Right lobe of liver (tissue), 6 donors: ENCODE measurements around the gene ZNF827. TPM values are rescaled to one million over a fixed set of nuclear protein-coding genes. Genes with fewer than 3 reads are reported as not detected.
A peak's percentile ranks its signal among the peaks of the same experiment; 100 is the strongest.

Source experiments
- ATAC-seq, 4 donors: fragments of 200-7000 bp; cut with Tn5 transposase; one replicate each; pipeline ENCODE4 v1.9.1; 2020; ENCODE audit warnings: mild to moderate bottlenecking in 4 of 4, moderate library complexity in 4 of 4
- DNase-seq, 3 donors: peaks; one replicate each; pipeline ENCODE4 v3.0.0-alpha.2; 2020
- H3K27ac ChIP-seq, 3 donors: fragments of 200-600 bp; one replicate each; pipeline ENCODE4 v1.8.0; 2022
- H3K27me3 ChIP-seq, 2 donors: fragments of 200-600 bp; one replicate each; pipeline ENCODE4 v1.8.0; 2022
- H3K36me3 ChIP-seq, 4 donors: fragments of 200-600 bp; sonication (generic) in 1 of 4; one replicate each; pipeline versions ENCODE4 v1.5.1 to v1.8.0; 2017 to 2022; ENCODE audit warnings: control low read depth in 1 of 4
- H3K4me1 ChIP-seq, 4 donors: fragments of 200-600 bp; sonication (generic) in 1 of 4; one replicate each; pipeline versions ENCODE4 v1.5.1 to v1.8.0; 2017 to 2022; ENCODE audit warnings: control low read depth in 1 of 4
- H3K4me3 ChIP-seq, 3 donors: fragments of 200-600 bp; one replicate each; pipeline ENCODE4 v1.8.0; 2022
- H3K9me3 ChIP-seq, 4 donors: fragments of 200-600 bp; sonication (generic) in 1 of 4; one replicate each; pipeline versions ENCODE4 v1.5.1 to v1.8.0; 2017 to 2022; ENCODE audit warnings: control low read depth in 1 of 4
- CTCF ChIP-seq, 4 donors: fragments of 200-600 bp in 3 of 4; fragments of 450-650 bp in 1 of 4; IDR thresholded peaks; one replicate each; pipeline versions ENCODE4 v1.5.1 to v1.8.0; 2016 to 2022; ENCODE audit warnings: antibody characterized with exemption in 4 of 4, mild to moderate bottlenecking in 2 of 4
- POLR2A ChIP-seq: fragments of 450-650 bp; IDR thresholded peaks from one replicate; pipeline ENCODE4 v1.6.1; 2017; ENCODE audit warnings: antibody characterized with exemption, mild to moderate bottlenecking
- WGBS: methylation state at CpG from one replicate; pipeline ENCODE4 v1.1.6; 2018; ENCODE audit warnings: low coverage, low lambda C conversion rate; ENCODE audit not compliant: insufficient coverage; ENCODE audit errors: missing lambda C conversion rate; 5-methylcytosine and 5-hydroxymethylcytosine counted together
- intact Hi-C, 2 donors: fragments of 100-400 bp; cut with DNase I; formaldehyde crosslinking; loops; one replicate each; pipeline versions ENCODE4 v1.11.2 to v1.14.1; 2022
- total RNA-seq, 6 experiments: library from RNA; depleted of rRNA in 2 of 6; stranded (reverse); fragments of >200 nt in 2 of 6; fragmentation: NEBNext Ultra II Directional in 3 of 6; extraction: Animal tissue kit (Norgen Biotek cat#: 25700) in 3 of 6; gene quantifications; one replicate each; pipeline versions ENCODE4 v1.1.0 to v1.2.4, GENCODE V29; 2016 to 2023
- donor health status: DM: no; HTN: yes; CAD: no.
- donor health status: DM: no; HTN: no; CAD: no.
- donor health status: DM: no; HTN: no; CAD: no.
- donor health status: DM: no; HTN: yes; CAD: no.
- donor health status: DM: no; HTN: yes; CAD: no.

Gene ZNF827
- total RNA-seq, 6 experiments from 2014 or later: 0.28 to 1.6 (median 0.68) TPM

GRCh38 chr4:145976680-145977079 lies 38.1 kb upstream of the ZNF827 start:
- no peak overlapping the region for H3K27ac ChIP-seq
- intact Hi-C loops: no loop called here
- H3K9me3 ChIP-seq: no peaks in the 10 kb centered on the region
- peaks cover 0 to 3% of the 10 kb centered on the region in 2 donors for H3K27me3 ChIP-seq
- WGBS: 55% methylated on average over 4 of the region's 4 CpGs
- no peaks in the 10 kb centered on the region for H3K36me3 ChIP-seq
- no peaks in the 10 kb centered on the region for H3K4me1 ChIP-seq
- H3K4me3 ChIP-seq: no peak overlapping the region
- ATAC-seq (no peak), DNase-seq (no peak)
- TF ChIP-seq POLR2A (no peak), CTCF (IDR thresholded peaks at IDR 0.05) (no peak)

- Histone ChIP-seq H3K36me3 (no peaks in the 10 kb centered on the region), H3K4me3 (no peak overlapping the region), H3K27ac (no peak overlapping the region), H3K27me3 (no peaks in the 10 kb centered on the region), H3K9me3 (no peaks in the 10 kb centered on the region), H3K4me1 (no peaks in the 10 kb centered on the region)
- WGBS: 43% methylated on average over 2 of the region's 2 CpGs
- no peak for ATAC-seq
- DNase-seq: no peak
- intact Hi-C loops: no loop called here
- TF ChIP-seq CTCF (IDR thresholded peaks at IDR 0.05) (no peak), POLR2A (no peak)
Observed at GRCh38 chr4:145960012-145960411, 21.4 kb upstream of the ZNF827 start.

GRCh38 chr4:145957302-145957701 lies 18.7 kb upstream of the ZNF827 start:
- Histone ChIP-seq H3K36me3 (no peaks in the 10 kb centered on the region), H3K9me3 (no peaks in the 10 kb centered on the region), H3K4me1 (no peaks in the 10 kb centered on the region), H3K4me3 (no peak overlapping the region), H3K27ac (no peak overlapping the region), H3K27me3 (no peaks in the 10 kb centered on the region)
- intact Hi-C loops: no loop called here
- WGBS: 89% methylated on average over 1 of the region's 1 CpG
- no peak for TF ChIP-seq POLR2A
- ATAC-seq (no peak), DNase-seq (no peak)

- TF ChIP-seq CTCF (IDR thresholded peaks at IDR 0.05): peak; percentile 49 to 74 (median 70)
- TF ChIP-seq POLR2A: no peak
- DNase-seq (no peak), ATAC-seq (peak; percentile 46 to 70 (median 55))
- H3K36me3 ChIP-seq: no peaks in the 10 kb centered on the region
- intact Hi-C loops: no loop called here
- H3K4me1 ChIP-seq: no peaks in the 10 kb centered on the region
- no peak overlapping the region for H3K27ac ChIP-seq
- no peaks in the 10 kb centered on the region for H3K9me3 ChIP-seq
- H3K27me3 ChIP-seq: no peaks in the 10 kb centered on the region
- no peak overlapping the region for H3K4me3 ChIP-seq
- 26% methylated on average over 3 of the region's 3 CpGs for WGBS
Observed at GRCh38 chr4:145956288-145956890, 17.8 kb upstream of the ZNF827 start.

GRCh38 chr4:145954924-145955339 lies 16.3 kb upstream of the ZNF827 start:
- DNase-seq: no peak
- H3K4me3 ChIP-seq: no peak overlapping the region
- H3K9me3 ChIP-seq: no peaks in the 10 kb centered on the region
- WGBS: 58% methylated on average over 6 of the region's 7 CpGs
- no peaks in the 10 kb centered on the region for H3K36me3 ChIP-seq
- intact Hi-C loops: no loop called here
- H3K27me3 ChIP-seq: no peaks in the 10 kb centered on the region
- H3K4me1 ChIP-seq: no peaks in the 10 kb centered on the region
- TF ChIP-seq POLR2A: no peak
- no peak for TF ChIP-seq CTCF (IDR thresholded peaks at IDR 0.05)
- H3K27ac ChIP-seq: no peak overlapping the region
- ATAC-seq: no peak
